Hematopoietic multipotent progenitor cell (in vitro differentiated cells): ENCODE measurements around the gene KANK3. TPM values are rescaled to one million over a fixed set of nuclear protein-coding genes. Genes with fewer than 3 reads are reported as not detected.

Experiments used
- small RNA-seq: library from RNA; depleted of rRNA; stranded (forward); fragments of <200 nt; gene quantifications from one replicate; pipeline ENCODE3, GENCODE V24; 2012
- total RNA-seq: library from RNA; depleted of rRNA; stranded (reverse); fragments of >200 nt; gene quantifications from one replicate; pipeline ENCODE4 v1.2.3, GENCODE V29; 2012

Gene KANK3
- total RNA-seq, 1 donor: 0.27 TPM

Small RNA genes lying within 50 kb of the gene (small RNA-seq; reads per million reads assigned to genes)
- 0.34 reads per million for gene MIR4999

Other genes with a start within 250 kb of the KANK3 start
- not detected for gene FBN3, start 193.7 kb downstream of the KANK3 start, total RNA-seq
- gene CERS4, start 133.9 kb downstream of the KANK3 start, total RNA-seq: 25.9 TPM
- 13.7 TPM for gene CD320, start 34.9 kb downstream of the KANK3 start, total RNA-seq
- gene NDUFA7, start 21.9 kb downstream of the KANK3 start, total RNA-seq: 50.9 TPM
- gene RPS28, start 21.8 kb downstream of the KANK3 start, total RNA-seq: 951 TPM
- 0.27 TPM for gene ANGPTL4, start 20.9 kb upstream of the KANK3 start, total RNA-seq
- 99.4 TPM for gene RAB11B, start 47.1 kb upstream of the KANK3 start, total RNA-seq
- gene MARCHF2, start 70.0 kb upstream of the KANK3 start, total RNA-seq: 103 TPM
- gene HNRNPM, start 101.7 kb upstream of the KANK3 start, total RNA-seq: 174 TPM
- gene PRAM1, start 159.4 kb upstream of the KANK3 start, total RNA-seq: 11.0 TPM
- 13.7 TPM for gene ZNF414, start 170.9 kb upstream of the KANK3 start, total RNA-seq
- 80.5 TPM for gene MYO1F, start 234.2 kb upstream of the KANK3 start, total RNA-seq